A673 (cell line): ENCODE data around the gene TBL3. TPM values are rescaled to one million over a fixed set of nuclear protein-coding genes. Genes with fewer than 3 reads are reported as not detected.
A peak's percentile ranks its signal among the peaks of the same experiment; 100 is the strongest.

ENCODE experiments used
- BruUV-seq: library from RNA; stranded (reverse); fragments of 400-500 nt; replicated peaks from 2 replicates; lab custom pipeline; 2021; lab: Mats Ljungman, UMichigan
- CTCF ChIA-PET: fragments of 300-600 bp; sonication (Branson Sonifier 250); formaldehyde crosslinking; loops from one replicate; lab custom pipeline; 2022; ENCODE audit warnings: antibody characterized with exemption; lab: Charles Lee
- POLR2A ChIA-PET: fragments of 300-600 bp; sonication (Branson Sonifier 250); formaldehyde crosslinking; loops from one replicate; lab custom pipeline; 2022; ENCODE audit warnings: antibody characterized with exemption; ENCODE audit not compliant: low non-redundant PET; lab: Charles Lee
- DNase-seq: peaks from one replicate; pipeline ENCODE4 v3.0.0-alpha.2; 2015; ENCODE audit warnings: low spot score
- H3K27ac ChIP-seq: fragments of 200-600 bp; sonication (generic); 2 replicates; pipeline ENCODE4 v1.5.1; 2016; ENCODE audit warnings: mixed run types, low read depth, mild to moderate bottlenecking, mixed read lengths, antibody characterized with exemption, low read length; ENCODE audit not compliant: poor library complexity, severe bottlenecking
- H3K27me3 ChIP-seq: fragments of 200-600 bp; sonication (generic); replicated peaks from 2 replicates; pipeline ENCODE4 v1.6.1; 2017; ENCODE audit warnings: mixed run types, low read depth, mild to moderate bottlenecking, mixed read lengths, antibody characterized with exemption, low read length; ENCODE audit not compliant: insufficient read depth, poor library complexity
- H3K36me3 ChIP-seq: fragments of 200-600 bp; sonication (generic); 2 replicates; pipeline ENCODE4 v1.6.1; 2016; ENCODE audit warnings: mixed run types, mild to moderate bottlenecking, mixed read lengths, antibody characterized with exemption, low read length; ENCODE audit not compliant: insufficient read depth, poor library complexity, severe bottlenecking
- H3K4me1 ChIP-seq: fragments of 200-600 bp; sonication (generic); 2 replicates; pipeline ENCODE4 v1.6.1; 2017; ENCODE audit warnings: mixed run types, mild to moderate bottlenecking, mixed read lengths, antibody characterized with exemption, low read length; ENCODE audit not compliant: insufficient read depth, poor library complexity, severe bottlenecking
- H3K4me3 ChIP-seq: fragments of 200-600 bp; sonication (generic); 2 replicates; pipeline ENCODE4 v1.5.1; 2016; ENCODE audit warnings: low read depth, mixed run types, mild to moderate bottlenecking, mixed read lengths, low read length; ENCODE audit not compliant: poor library complexity, severe bottlenecking
- H3K9me3 ChIP-seq: fragments of 200-600 bp; sonication (generic); 2 replicates; pipeline ENCODE4 v1.6.1; 2016; ENCODE audit warnings: mixed run types, low read depth, mild to moderate bottlenecking, mixed read lengths, antibody characterized with exemption, low read length; ENCODE audit not compliant: poor library complexity, severe bottlenecking
- EZH2 ChIP-seq: fragments of 200-600 bp; sonication (generic); IDR thresholded peaks from 2 replicates; pipeline ENCODE4 v1.6.1; 2017; ENCODE audit warnings: borderline replicate concordance, low read depth, mild to moderate bottlenecking, mixed read lengths, antibody characterized with exemption, low read length; ENCODE audit not compliant: poor library complexity, severe bottlenecking
- intact Hi-C: fragments of 100-400 bp; cut with micrococcal nuclease; formaldehyde crosslinking; loops from one replicate; pipeline ENCODE4 v1.10.0; 2022; ENCODE audit not compliant: unreplicated experiment
- total RNA-seq: library from RNA; stranded (reverse); gene quantifications from 2 replicates; pipeline ENCODE4 v1.2.3, GENCODE V29; 2021
- TF ChIP-seq, protein P1 (sequence below): fragments of 300-800, 200-600 bp; sonication (generic); conservative IDR thresholded peaks from 2 replicates; pipeline ENCODE4 v1.5.1; 2017; ENCODE audit warnings: low read depth, mild to moderate bottlenecking, antibody characterized with exemption, low read length, moderate library complexity, mixed read lengths

Gene TBL3
- total RNA-seq, 1 experiment from 2014 or later, result 58.4 TPM

DNA sequence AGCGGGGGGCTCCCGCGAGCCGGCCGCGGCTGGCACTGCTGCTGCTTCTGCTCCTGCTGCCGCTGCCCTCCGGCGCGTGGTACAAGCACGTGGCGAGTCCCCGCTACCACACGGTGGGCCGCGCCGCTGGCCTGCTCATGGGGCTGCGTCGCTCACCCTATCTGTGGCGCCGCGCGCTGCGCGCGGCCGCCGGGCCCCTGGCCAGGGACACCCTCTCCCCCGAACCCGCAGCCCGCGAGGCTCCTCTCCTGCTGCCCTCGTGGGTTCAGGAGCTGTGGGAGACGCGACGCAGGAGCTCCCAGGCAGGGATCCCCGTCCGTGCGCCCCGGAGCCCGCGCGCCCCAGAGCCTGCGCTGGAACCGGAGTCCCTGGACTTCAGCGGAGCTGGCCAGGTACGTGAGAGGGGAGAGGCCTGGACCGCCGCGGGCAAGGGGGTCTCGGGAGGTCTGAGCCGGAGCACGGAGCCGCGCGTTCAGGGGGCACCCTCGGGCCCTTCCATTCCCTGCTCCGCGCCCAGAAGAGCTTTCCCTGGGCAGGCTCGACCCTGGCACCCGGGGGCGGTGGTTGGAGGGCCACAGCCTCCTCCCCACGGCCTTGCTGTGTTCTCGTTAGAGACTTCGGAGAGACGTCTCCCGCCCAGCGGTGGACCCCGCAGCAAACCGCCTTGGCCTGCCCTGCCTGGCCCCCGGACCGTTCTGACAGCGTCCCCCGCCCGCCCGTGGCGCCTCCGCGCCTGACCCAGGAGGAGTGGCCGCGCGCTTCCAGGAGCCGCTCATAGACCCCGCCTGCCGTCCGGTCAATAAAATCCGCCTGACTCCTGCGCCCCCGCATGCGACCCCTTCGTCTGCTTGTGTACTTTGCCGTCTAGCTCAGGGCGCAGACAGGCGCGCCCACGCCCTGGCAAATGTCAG is 48.3 kb downstream of the TBL3 start:
- no peaks in the 10 kb centered on the region for H3K9me3 ChIP-seq
- no peaks in the 10 kb centered on the region for H3K27me3 ChIP-seq
- intact Hi-C loops, result loop anchor here (5.0 kb wide), 1 partner anchor 132 kb away; no protein-coding TSS in a partner anchor
- ChIA-PET POLR2A (interaction anchor here (1.1 kb wide), 1 partner anchor 135 kb away, joined by 10 read pairs; the partner anchor contains the start of gene TRAF7), CTCF (interaction anchor here (0.6 to 1.0 kb wide), 2 partner anchors 8 kb away, joined by 4 to 6 read pairs; no protein-coding TSS in a partner anchor)
- peak overlapping the region; percentile 52 for H3K27ac ChIP-seq
- H3K36me3 ChIP-seq, result no peaks in the 10 kb centered on the region
- H3K4me1 ChIP-seq, result peaks cover 14% of the 10 kb centered on the region
- BruUV-seq, result TSS peak; percentile 90
- peak; percentile 62 for DNase-seq
- H3K4me3 ChIP-seq, result peak overlapping the region; percentile 56
- TF ChIP-seq, protein P1, sequence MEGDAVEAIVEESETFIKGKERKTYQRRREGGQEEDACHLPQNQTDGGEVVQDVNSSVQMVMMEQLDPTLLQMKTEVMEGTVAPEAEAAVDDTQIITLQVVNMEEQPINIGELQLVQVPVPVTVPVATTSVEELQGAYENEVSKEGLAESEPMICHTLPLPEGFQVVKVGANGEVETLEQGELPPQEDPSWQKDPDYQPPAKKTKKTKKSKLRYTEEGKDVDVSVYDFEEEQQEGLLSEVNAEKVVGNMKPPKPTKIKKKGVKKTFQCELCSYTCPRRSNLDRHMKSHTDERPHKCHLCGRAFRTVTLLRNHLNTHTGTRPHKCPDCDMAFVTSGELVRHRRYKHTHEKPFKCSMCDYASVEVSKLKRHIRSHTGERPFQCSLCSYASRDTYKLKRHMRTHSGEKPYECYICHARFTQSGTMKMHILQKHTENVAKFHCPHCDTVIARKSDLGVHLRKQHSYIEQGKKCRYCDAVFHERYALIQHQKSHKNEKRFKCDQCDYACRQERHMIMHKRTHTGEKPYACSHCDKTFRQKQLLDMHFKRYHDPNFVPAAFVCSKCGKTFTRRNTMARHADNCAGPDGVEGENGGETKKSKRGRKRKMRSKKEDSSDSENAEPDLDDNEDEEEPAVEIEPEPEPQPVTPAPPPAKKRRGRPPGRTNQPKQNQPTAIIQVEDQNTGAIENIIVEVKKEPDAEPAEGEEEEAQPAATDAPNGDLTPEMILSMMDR, result no peak
- no peak for TF ChIP-seq EZH2

DNA sequence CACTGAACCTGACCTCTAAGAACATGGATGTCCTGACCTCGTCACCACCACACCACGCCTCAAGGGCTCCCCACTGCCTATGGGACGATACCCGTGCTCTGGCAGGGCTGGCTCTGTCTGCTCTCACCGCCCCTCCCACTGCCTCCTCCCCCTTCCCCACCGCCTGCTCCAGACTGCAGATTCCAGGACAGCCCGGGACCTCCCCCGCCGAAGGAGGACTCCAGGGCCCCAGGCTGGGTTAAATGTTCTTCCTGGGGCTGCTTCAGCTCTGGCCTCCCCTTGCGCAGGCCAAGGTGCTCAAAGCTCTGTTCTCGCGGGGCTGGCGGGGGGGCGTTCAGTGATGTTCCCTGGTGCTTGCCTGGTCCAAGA is 50.9 kb downstream of the TBL3 start:
- BruUV-seq, result no TSS peak

More for the DNA sequence above, 50.9 kb downstream of the TBL3 start:
- Histone ChIP-seq H3K27me3 (no peaks in the 10 kb centered on the region), H3K9me3 (no peaks in the 10 kb centered on the region), H3K4me3 (peak overlapping the region; percentile 8), H3K36me3 (no peaks in the 10 kb centered on the region), H3K4me1 (peaks cover 21% of the 10 kb centered on the region), H3K27ac (peak overlapping the region; percentile 26)
- intact Hi-C loops, result loop anchor here (1.0 to 5.0 kb wide), 2 partner anchors 118 to 130 kb away; no protein-coding TSS in a partner anchor
- TF ChIP-seq, protein P1, result no peak
- no peak for TF ChIP-seq EZH2
- DNase-seq, result peak; percentile 49
- ChIA-PET POLR2A (no interaction called here), CTCF (interaction anchor here (0.6 to 1.3 kb wide), 4 partner anchors 10 to 152 kb away, joined by 3 to 7 read pairs (median 3); no protein-coding TSS in a partner anchor)
